ENCODE data around the gene ERFE.
"Not testable (repeated sequence)": the region's sequence is repeated elsewhere in the genome, so short reads cannot be mapped to it uniquely, and the experiment has no call there.

Gene ERFE

DNA sequence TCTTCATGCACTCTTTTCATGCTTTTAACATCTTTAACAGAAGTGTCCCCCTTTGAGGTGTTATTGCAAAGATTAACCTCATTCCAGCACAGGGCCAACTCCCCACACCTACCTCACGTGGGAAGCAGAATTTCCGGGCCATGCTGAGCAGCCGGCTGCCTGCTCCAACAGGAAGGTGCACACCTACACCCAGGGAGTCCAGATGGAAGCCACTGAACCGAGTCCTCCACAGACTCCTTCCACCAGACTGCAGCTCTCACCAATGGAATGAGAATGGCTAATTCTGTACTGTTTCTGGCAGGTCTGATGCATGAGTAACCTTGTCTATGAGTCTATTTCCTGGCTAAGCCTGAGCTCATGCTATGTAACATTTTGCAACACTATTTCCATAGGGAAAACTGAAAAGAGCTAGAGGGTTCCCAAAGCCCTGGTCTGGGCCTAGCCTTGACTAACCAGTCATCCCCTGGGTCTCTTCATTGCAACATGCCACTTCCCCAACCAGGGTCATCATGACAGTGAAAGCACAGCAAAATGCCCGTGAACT lies 11.0 kb downstream of the ERFE start:
- TF ChIP-seq, protein P1, sequence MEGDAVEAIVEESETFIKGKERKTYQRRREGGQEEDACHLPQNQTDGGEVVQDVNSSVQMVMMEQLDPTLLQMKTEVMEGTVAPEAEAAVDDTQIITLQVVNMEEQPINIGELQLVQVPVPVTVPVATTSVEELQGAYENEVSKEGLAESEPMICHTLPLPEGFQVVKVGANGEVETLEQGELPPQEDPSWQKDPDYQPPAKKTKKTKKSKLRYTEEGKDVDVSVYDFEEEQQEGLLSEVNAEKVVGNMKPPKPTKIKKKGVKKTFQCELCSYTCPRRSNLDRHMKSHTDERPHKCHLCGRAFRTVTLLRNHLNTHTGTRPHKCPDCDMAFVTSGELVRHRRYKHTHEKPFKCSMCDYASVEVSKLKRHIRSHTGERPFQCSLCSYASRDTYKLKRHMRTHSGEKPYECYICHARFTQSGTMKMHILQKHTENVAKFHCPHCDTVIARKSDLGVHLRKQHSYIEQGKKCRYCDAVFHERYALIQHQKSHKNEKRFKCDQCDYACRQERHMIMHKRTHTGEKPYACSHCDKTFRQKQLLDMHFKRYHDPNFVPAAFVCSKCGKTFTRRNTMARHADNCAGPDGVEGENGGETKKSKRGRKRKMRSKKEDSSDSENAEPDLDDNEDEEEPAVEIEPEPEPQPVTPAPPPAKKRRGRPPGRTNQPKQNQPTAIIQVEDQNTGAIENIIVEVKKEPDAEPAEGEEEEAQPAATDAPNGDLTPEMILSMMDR (IDR thresholded peaks at IDR 0.05; ENCODE audit: extremely low read depth, missing control alignments) = no peak
- DNase-seq (ENCODE audit: low spot score) = no peak

DNA sequence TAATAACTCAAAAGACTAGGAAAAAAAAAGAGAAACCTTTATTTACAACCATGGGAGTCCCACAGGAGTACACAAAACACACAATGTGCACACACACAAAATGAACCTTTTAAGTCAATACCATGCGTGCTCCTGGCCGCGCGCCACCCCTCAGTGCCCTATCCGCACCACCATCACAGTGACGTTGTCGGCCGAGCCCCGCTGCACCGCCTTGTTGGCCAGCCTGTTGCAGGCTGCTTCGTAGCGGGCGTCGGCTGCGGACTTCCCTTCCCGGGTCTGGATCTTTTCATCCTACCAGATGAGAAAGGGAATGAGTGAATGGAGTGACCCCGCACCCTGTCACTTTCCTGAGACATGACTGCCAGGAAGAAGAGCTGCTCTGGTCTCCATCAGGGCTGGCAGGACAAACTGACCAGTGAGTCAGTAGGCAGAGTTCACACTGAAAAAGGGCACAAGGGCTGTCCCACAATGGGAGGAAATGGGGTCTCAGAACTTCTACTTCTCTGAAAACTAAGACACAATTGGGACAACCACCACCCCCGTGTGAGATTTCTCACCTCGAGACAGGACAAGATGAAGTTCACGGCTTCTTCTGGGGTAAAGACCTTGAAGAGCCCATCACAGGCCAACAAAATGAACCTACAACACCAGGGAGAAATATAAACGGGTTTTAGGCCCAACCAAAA lies 11.8 kb downstream of the ERFE start:
- DNase-seq (ENCODE audit: low spot score) = peak; percentile 12
- TF ChIP-seq, protein P1 (IDR thresholded peaks at IDR 0.05; ENCODE audit: extremely low read depth, missing control alignments) = no peak

DNA sequence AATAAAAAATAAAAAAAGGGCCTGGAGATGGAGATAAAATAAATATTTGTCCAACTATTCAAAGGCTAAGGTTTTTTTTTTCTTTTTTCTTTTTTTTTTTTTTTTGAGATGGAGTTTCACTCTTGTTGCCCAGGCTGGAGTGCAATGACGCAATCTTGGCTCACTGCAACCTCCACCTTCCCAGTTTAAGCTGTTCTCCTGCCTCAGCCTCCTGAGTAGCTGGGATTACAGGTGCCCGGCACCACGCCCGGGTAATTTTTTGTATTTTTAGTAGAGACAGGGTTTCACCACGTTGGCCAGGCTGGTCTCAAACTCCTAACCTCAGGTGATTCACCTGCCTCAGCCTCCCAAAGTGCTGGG lies 12.3 kb downstream of the ERFE start:
- not testable (repeated sequence) for DNase-seq (ENCODE audit: low spot score)

DNA sequence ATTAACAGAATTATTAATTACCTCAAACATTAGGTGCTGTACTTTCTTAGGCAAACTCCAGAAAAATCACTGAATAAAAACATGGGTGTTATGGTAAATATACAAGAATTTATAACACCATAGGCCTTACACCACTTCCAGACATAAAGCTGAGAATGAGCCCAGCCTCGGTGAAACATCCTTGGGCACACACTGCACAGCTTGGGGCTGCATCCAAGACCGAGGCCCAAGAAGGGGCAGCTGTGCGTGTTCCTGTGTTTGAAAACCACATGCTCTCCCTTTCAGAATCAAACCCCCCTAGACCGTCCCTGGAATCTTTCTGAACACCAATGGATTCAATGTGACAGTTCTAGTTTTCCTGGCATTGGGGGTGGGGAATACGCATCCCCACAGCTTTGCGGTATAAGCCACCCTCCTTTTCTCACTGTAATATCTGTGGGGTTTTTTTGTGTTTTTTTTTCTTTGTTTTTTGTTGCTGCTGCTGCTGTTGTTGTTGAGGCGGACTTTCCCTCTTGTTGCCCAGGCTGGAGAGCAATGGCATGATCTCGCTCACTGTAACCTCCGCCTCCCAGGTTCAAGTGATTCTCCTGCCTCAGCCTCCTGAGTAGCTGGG lies 12.9 kb downstream of the ERFE start:
- TF ChIP-seq, protein P1 (IDR thresholded peaks at IDR 0.05; ENCODE audit: extremely low read depth, missing control alignments) = no peak

DNA sequence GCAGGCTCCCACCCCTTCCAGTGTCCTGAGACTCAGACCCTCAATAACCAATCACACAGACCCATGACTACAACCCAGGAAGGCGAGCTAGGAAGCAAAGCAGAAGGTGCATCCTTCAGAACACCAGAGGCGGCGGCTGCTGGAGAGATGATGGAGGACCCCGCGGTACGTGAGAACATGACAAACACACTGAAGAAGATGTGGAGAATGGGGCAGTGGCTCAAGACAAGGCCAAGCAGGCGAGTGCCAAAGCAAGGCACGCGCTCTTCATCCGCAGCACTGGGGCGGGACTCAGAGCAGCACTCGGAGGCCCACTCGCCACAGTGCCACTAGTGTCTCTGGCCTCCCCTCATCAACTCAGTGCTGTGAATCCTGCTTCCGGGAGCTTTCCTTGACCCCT lies 13.7 kb downstream of the ERFE start:
- DNase-seq (ENCODE audit: low spot score) = no peak
- TF ChIP-seq, protein P1 (IDR thresholded peaks at IDR 0.05; ENCODE audit: extremely low read depth, missing control alignments) = no peak

More for the DNA sequence above, 12.9 kb downstream of the ERFE start:
- DNase-seq (ENCODE audit: low spot score) = no peak

DNA sequence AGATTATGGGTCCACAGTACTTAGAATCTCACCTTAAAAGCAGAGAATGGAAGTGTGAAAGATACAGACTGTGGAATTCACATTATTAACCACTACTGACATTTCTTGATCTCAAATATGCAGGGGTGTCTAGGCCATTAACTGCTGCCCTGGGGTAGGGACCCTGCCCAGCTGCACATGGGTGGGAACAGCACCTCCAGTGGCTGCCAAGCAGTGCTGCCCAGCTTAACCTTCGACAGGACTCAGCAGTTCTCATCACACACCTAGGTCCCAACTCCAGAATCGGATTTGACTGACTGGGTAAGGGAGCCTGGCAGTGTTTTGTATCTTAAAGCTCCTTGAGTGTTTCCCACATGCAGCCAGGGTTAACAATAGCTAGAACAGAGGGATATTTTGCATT lies 14.9 kb downstream of the ERFE start:
- peak; percentile 14 for DNase-seq (ENCODE audit: low spot score)
- TF ChIP-seq, protein P1 (IDR thresholded peaks at IDR 0.05; ENCODE audit: extremely low read depth, missing control alignments) = no peak

DNA sequence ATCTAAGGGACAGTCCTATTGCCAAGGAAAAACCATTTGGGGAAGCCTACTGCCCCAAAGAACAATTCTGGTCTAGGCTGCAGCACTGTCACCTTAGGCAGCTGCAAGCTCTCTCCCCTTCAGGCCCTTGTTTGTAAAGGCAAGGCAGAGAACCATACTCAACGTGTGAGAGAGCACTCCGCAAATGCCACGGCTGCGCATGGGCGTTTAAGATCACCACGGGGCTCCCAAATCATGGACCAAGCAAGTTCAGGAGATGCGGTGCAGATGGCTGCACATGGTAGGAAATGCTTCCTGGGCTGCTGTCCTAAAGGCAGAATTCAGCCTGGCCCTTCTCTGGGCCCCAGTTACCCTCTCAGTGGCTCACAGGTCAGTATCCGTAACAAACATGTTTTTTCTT lies 15.5 kb downstream of the ERFE start:
- TF ChIP-seq, protein P1 (IDR thresholded peaks at IDR 0.05; ENCODE audit: extremely low read depth, missing control alignments) = no peak

DNA sequence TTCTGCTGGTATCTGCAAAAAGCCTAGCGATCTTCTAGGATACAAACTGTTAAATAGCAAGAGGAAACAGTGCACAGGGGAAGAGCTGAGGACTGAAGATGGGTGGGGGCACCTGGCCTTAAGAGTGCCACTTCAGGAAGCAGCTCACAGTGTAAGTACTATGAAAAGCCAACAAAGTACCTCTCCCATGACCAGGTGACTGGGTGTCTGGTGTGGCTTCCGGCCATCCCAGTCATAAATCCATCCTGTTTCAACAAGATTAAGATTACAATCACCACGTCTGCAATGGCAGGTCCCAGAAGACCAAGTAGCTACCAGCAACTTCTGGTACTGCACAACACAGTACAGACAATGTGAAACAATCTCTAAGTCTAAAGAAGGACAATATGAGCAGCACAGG lies 15.9 kb downstream of the ERFE start:
- no peak for DNase-seq (ENCODE audit: low spot score)
- TF ChIP-seq, protein P1 (IDR thresholded peaks at IDR 0.05; ENCODE audit: extremely low read depth, missing control alignments) = no peak

More for the DNA sequence above, 15.5 kb downstream of the ERFE start:
- DNase-seq (ENCODE audit: low spot score) = no peak
